ENCODE data around the gene SYNE1. TPM values are rescaled to one million over a fixed set of nuclear protein-coding genes. Genes with fewer than 3 reads are reported as not detected.

The SYNE1 gene
- total RNA-seq, 1 donor from 2014 or later: 6.0 TPM

- H3K27me3 ChIP-seq: no peaks in the 10 kb centered on the region
- DNase-seq (ENCODE audit: low spot score): no peak
- no peak overlapping the region for H2AFZ ChIP-seq (replicated peaks)
- H3K79me2 ChIP-seq (ENCODE audit: low read depth): no peaks in the 10 kb centered on the region
- Mint-ChIP-seq H3K27ac (no peak overlapping the region), H3K36me3 (peaks cover 21% of the 10 kb centered on the region), H3K4me1 (no peaks in the 10 kb centered on the region), H3K9me3 (peaks cover 4% of the 10 kb centered on the region), H3K27me3 (ENCODE audit: insufficient read depth, low read depth) (no peaks in the 10 kb centered on the region), H3K4me3 (no peak overlapping the region)
- no peaks in the 10 kb centered on the region for H4K20me1 ChIP-seq (ENCODE audit: low read depth)
- no peak overlapping the region for H3K27ac ChIP-seq
- no peak overlapping the region for H3K9ac ChIP-seq
- no peaks in the 10 kb centered on the region for H3K9me3 ChIP-seq (ENCODE audit: low read depth)
- H3F3A ChIP-seq (ENCODE audit: low read depth): no peaks in the 10 kb centered on the region
- H3K4me1 ChIP-seq: peaks cover 18% of the 10 kb centered on the region
- H3K4me3 ChIP-seq: no peak overlapping the region
- no peak overlapping the region for H3K4me2 ChIP-seq
- TF ChIP-seq EZH2phosphoT487 (IDR thresholded peaks at IDR 0.05) (no peak), CTCF (IDR thresholded peaks at IDR 0.05) (no peak), EZH2 (IDR thresholded peaks at IDR 0.05) (no peak)
- no peaks in the 10 kb centered on the region for H3K36me3 ChIP-seq
Measured at GRCh38 chr6:152201120-152201519, 436.0 kb downstream of the SYNE1 start.

- Mint-ChIP-seq H3K4me3 (no peak overlapping the region), H3K9me3 (peaks cover 11% of the 10 kb centered on the region), H3K36me3 (peaks cover 32% of the 10 kb centered on the region), H3K27me3 (ENCODE audit: insufficient read depth, low read depth) (peaks cover 2% of the 10 kb centered on the region), H3K27ac (no peak overlapping the region), H3K4me1 (no peaks in the 10 kb centered on the region)
- peaks cover 10% of the 10 kb centered on the region for H3K4me1 ChIP-seq
- no peaks in the 10 kb centered on the region for H3K79me2 ChIP-seq (ENCODE audit: low read depth)
- TF ChIP-seq EZH2phosphoT487 (IDR thresholded peaks at IDR 0.05) (no peak), EZH2 (IDR thresholded peaks at IDR 0.05) (no peak), CTCF (IDR thresholded peaks at IDR 0.05) (no peak)
- H3F3A ChIP-seq (ENCODE audit: low read depth): no peaks in the 10 kb centered on the region
- H3K36me3 ChIP-seq: no peaks in the 10 kb centered on the region
- H3K9ac ChIP-seq: no peak overlapping the region
- no peak overlapping the region for H2AFZ ChIP-seq (replicated peaks)
- no peak overlapping the region for H3K4me3 ChIP-seq
- no peaks in the 10 kb centered on the region for H4K20me1 ChIP-seq (ENCODE audit: low read depth)
- no peaks in the 10 kb centered on the region for H3K27me3 ChIP-seq
- peaks cover 4% of the 10 kb centered on the region for H3K9me3 ChIP-seq (ENCODE audit: low read depth)
- H3K27ac ChIP-seq: no peak overlapping the region
- H3K4me2 ChIP-seq: no peak overlapping the region
- no peak for DNase-seq (ENCODE audit: low spot score)
Measured at GRCh38 chr6:152195896-152196295, 441.3 kb downstream of the SYNE1 start.

GRCh38 chr6:152189736-152190135 lies 447.4 kb downstream of the SYNE1 start:
- Mint-ChIP-seq H3K36me3 (peaks cover 15% of the 10 kb centered on the region), H3K9me3 (peaks cover 5% of the 10 kb centered on the region), H3K27ac (no peak overlapping the region), H3K4me3 (no peak overlapping the region), H3K27me3 (ENCODE audit: insufficient read depth, low read depth) (no peaks in the 10 kb centered on the region), H3K4me1 (no peaks in the 10 kb centered on the region)
- Histone ChIP-seq H3K9ac (no peak overlapping the region), H3F3A (ENCODE audit: low read depth) (no peaks in the 10 kb centered on the region), H3K79me2 (ENCODE audit: low read depth) (no peaks in the 10 kb centered on the region), H3K4me3 (no peak overlapping the region), H3K9me3 (ENCODE audit: low read depth) (peaks cover 4% of the 10 kb centered on the region), H2AFZ (replicated peaks) (no peak overlapping the region), H3K27me3 (no peaks in the 10 kb centered on the region), H3K4me2 (no peak overlapping the region), H4K20me1 (ENCODE audit: low read depth) (no peaks in the 10 kb centered on the region), H3K4me1 (no peaks in the 10 kb centered on the region), H3K27ac (no peak overlapping the region), H3K36me3 (no peaks in the 10 kb centered on the region)
- no peak for TF ChIP-seq EZH2phosphoT487 (IDR thresholded peaks at IDR 0.05)
- TF ChIP-seq EZH2 (IDR thresholded peaks at IDR 0.05): no peak
- no peak for TF ChIP-seq CTCF (IDR thresholded peaks at IDR 0.05)
- no peak for DNase-seq (ENCODE audit: low spot score)

Measured in neural progenitor cell (in vitro differentiated cells).